Brain pericyte (primary cell): ENCODE measurements around the gene BOD1L1.
"Not testable (repeated sequence)": the region's sequence is repeated elsewhere in the genome, so short reads cannot be mapped to it uniquely, and the experiment has no call there.

ENCODE experiments used
- DNase-seq: peaks from one replicate; pipeline ENCODE4 v3.0.0-alpha.2; 2012; ENCODE audit warnings: low read depth, low spot score

Gene BOD1L1

GRCh38 chr4:13618212-13618806, 9.2 kb downstream of the BOD1L1 start:
- no peak for DNase-seq

GRCh38 chr4:13617801-13618200, 9.7 kb downstream of the BOD1L1 start:
- no peak for DNase-seq

- DNase-seq = no peak
Observed at GRCh38 chr4:13616597-13616996, 10.9 kb downstream of the BOD1L1 start.

- DNase-seq = no peak
Observed at GRCh38 chr4:13615161-13615560, 12.4 kb downstream of the BOD1L1 start.

GRCh38 chr4:13612569-13612968, 15.0 kb downstream of the BOD1L1 start:
- DNase-seq = no peak

GRCh38 chr4:13611283-13611842, 16.2 kb downstream of the BOD1L1 start:
- no peak for DNase-seq

- DNase-seq = no peak
Observed at GRCh38 chr4:13605330-13605729, 22.2 kb downstream of the BOD1L1 start.

GRCh38 chr4:13601848-13602247, 25.7 kb downstream of the BOD1L1 start:
- no peak for DNase-seq

GRCh38 chr4:13601048-13601447, 26.5 kb downstream of the BOD1L1 start:
- DNase-seq = no peak

- no peak for DNase-seq
Observed at GRCh38 chr4:13599159-13599558, 28.4 kb downstream of the BOD1L1 start.

- no peak for DNase-seq
Observed at GRCh38 chr4:13597604-13598003, 29.9 kb downstream of the BOD1L1 start.

- no peak for DNase-seq
Observed at GRCh38 chr4:13597141-13597540, 30.4 kb downstream of the BOD1L1 start.

- no peak for DNase-seq
Observed at GRCh38 chr4:13592220-13592619, 35.3 kb downstream of the BOD1L1 start.

- no peak for DNase-seq
Observed at GRCh38 chr4:13590766-13591165, 36.8 kb downstream of the BOD1L1 start.

- DNase-seq = no peak
Observed at GRCh38 chr4:13588954-13589353, 38.6 kb downstream of the BOD1L1 start.

- DNase-seq = no peak
Observed at GRCh38 chr4:13584481-13584880, 43.0 kb downstream of the BOD1L1 start.

- no peak for DNase-seq
Observed at GRCh38 chr4:13580036-13580435, 47.5 kb downstream of the BOD1L1 start.

- DNase-seq = no peak
Observed at GRCh38 chr4:13577660-13578059, 49.9 kb downstream of the BOD1L1 start.

GRCh38 chr4:13570916-13571315, 56.6 kb downstream of the BOD1L1 start:
- DNase-seq = no peak

GRCh38 chr4:13567125-13567524, 60.4 kb downstream of the BOD1L1 start:
- no peak for DNase-seq

GRCh38 chr4:13562876-13563275, 64.6 kb downstream of the BOD1L1 start:
- no peak for DNase-seq

GRCh38 chr4:13561673-13562072, 65.9 kb downstream of the BOD1L1 start:
- DNase-seq = no peak

- not testable (repeated sequence) for DNase-seq
Observed at GRCh38 chr4:13560111-13560510, 67.4 kb downstream of the BOD1L1 start.

- no peak for DNase-seq
Observed at GRCh38 chr4:13559413-13559812, 68.1 kb downstream of the BOD1L1 start.
